Fibroblast of lung (primary cell): Measurements from ENCODE around the gene CD164L2. TPM values are rescaled to one million over a fixed set of nuclear protein-coding genes. Genes with fewer than 3 reads are reported as not detected.
A peak's percentile ranks its signal among the peaks of the same experiment; 100 is the strongest.
"Not testable (repeated sequence)": the region's sequence is repeated elsewhere in the genome, so short reads cannot be mapped to it uniquely, and the experiment has no call there.

Experiments
- DNase-seq, 2 donors: peaks; one replicate each; pipeline versions ENCODE4 v3.0.0 to v3.0.0-alpha.2; 2010; ENCODE audit warnings: low read depth in 2 of 2
- H2AFZ ChIP-seq: 2 replicates; pipeline ENCODE4 v1.5.1; 2012; ENCODE audit warnings: low read length, control low read depth, inconsistent platforms
- H3K27ac ChIP-seq: 2 replicates; pipeline ENCODE4 v1.5.1; 2011; ENCODE audit warnings: low read length, control low read depth; ENCODE audit not compliant: insufficient read depth
- H3K27me3 ChIP-seq: 2 replicates; pipeline ENCODE4 v1.5.1; 2011; ENCODE audit warnings: mild to moderate bottlenecking, low read length; ENCODE audit not compliant: control insufficient read depth, insufficient read depth
- H3K36me3 ChIP-seq: 2 replicates; pipeline ENCODE4 v1.5.1; 2011; ENCODE audit warnings: low read length; ENCODE audit not compliant: control insufficient read depth, insufficient read depth
- H3K4me1 ChIP-seq: 2 replicates; pipeline ENCODE4 v1.5.1; 2011; ENCODE audit warnings: low read length; ENCODE audit not compliant: control insufficient read depth, insufficient read depth; ENCODE audit errors: extremely low read depth
- H3K4me2 ChIP-seq: 2 replicates; pipeline ENCODE4 v1.5.1; 2011; ENCODE audit warnings: low read length, control low read depth; ENCODE audit not compliant: insufficient read depth; ENCODE audit errors: extremely low read depth
- H3K4me3 ChIP-seq, 4 experiments: fragments of 200-600 bp in 1 of 4; sonication (generic) in 1 of 4; replicated peaks in 1 of 4; 2 replicates each; pipeline ENCODE4 v1.5.1; 2011 to 2016; ENCODE audit warnings: low read length in 4 of 4, low read depth in 3 of 4, mild to moderate bottlenecking in 3 of 4, control low read depth in 2 of 4, inconsistent platforms in 1 of 4, mixed read lengths in 1 of 4; ENCODE audit not compliant: insufficient read depth in 1 of 4; ENCODE audit errors: control extremely low read depth in 1 of 4
- H3K79me2 ChIP-seq: 2 replicates; pipeline ENCODE4 v1.5.1; 2012; ENCODE audit warnings: mild to moderate bottlenecking, low read length, inconsistent platforms; ENCODE audit not compliant: control insufficient read depth, insufficient read depth
- H3K9ac ChIP-seq: 2 replicates; pipeline ENCODE4 v1.5.1; 2011; ENCODE audit warnings: mild to moderate bottlenecking, low read length, control low read depth; ENCODE audit not compliant: insufficient read depth
- H3K9me3 ChIP-seq: 2 replicates; pipeline ENCODE4 v1.5.1; 2012; ENCODE audit warnings: low read depth, low read length; ENCODE audit not compliant: control insufficient read depth, insufficient read depth
- H4K20me1 ChIP-seq: 2 replicates; pipeline ENCODE4 v1.5.1; 2011; ENCODE audit warnings: low read length; ENCODE audit not compliant: control insufficient read depth, insufficient read depth; ENCODE audit errors: extremely low read depth
- CTCF ChIP-seq, 2 donors: IDR thresholded peaks in 1 of 2; conservative IDR thresholded peaks in 1 of 2; 1 replicate in 1 of 2; 2 replicates in 1 of 2; pipeline ENCODE4 v1.5.1; 2011 to 2012; ENCODE audit warnings: low read length in 2 of 2, control low read depth in 1 of 2, inconsistent platforms in 1 of 2, low read depth in 1 of 2, mild to moderate bottlenecking in 1 of 2
- EZH2 ChIP-seq: IDR thresholded peaks from 2 replicates; pipeline ENCODE4 v1.5.1; 2012; ENCODE audit warnings: low read length, control low read depth, mild to moderate bottlenecking; ENCODE audit errors: missing control alignments
- polyA plus RNA-seq, 2 donors: library from polyadenylated mRNA; depleted of rRNA in 1 of 2; stranded (reverse) in 1 of 2; unstranded in 1 of 2; fragments of >200 nt; gene quantifications; 2 replicates each; pipeline ENCODE4 v1.2.1, GENCODE V29; 2011 to 2012; ENCODE audit warnings: missing spikeins in 1 of 2
- total RNA-seq: library from RNA; depleted of rRNA; stranded (reverse); fragments of >200 nt; gene quantifications from 2 replicates; pipeline ENCODE4 v1.2.1, GENCODE V29; 2014

Gene CD164L2
- total and polyA plus RNA-seq, 2 donors (not counting 1 experiment from before 2014, with no cell fraction given), result not detected

GRCh38 chr1:27410709-27411108, 27.6 kb upstream of the CD164L2 start:
- peaks cover 19% of the 10 kb centered on the region for H3K36me3 ChIP-seq
- no peak overlapping the region for H3K9ac ChIP-seq
- TF ChIP-seq EZH2, result no peak
- no peak for TF ChIP-seq CTCF (conservative IDR thresholded peaks at IDR 0.05 in 1 of 2, IDR thresholded peaks at IDR 0.05 in 1 of 2; ENCODE audit: low read depth in 1 of 2, low read length in 2 of 2)
- H3K9me3 ChIP-seq, result no peaks in the 10 kb centered on the region
- DNase-seq, result no peak
- peaks cover 2% of the 10 kb centered on the region for H3K4me1 ChIP-seq
- H4K20me1 ChIP-seq, result no peaks in the 10 kb centered on the region
- H3K27me3 ChIP-seq, result no peaks in the 10 kb centered on the region
- H3K4me2 ChIP-seq, result no peak overlapping the region
- no peak overlapping the region for H3K27ac ChIP-seq
- H3K4me3 ChIP-seq, result no peak overlapping the region
- H3K79me2 ChIP-seq, result no peaks in the 10 kb centered on the region
- H2AFZ ChIP-seq, result no peak overlapping the region

GRCh38 chr1:27409669-27410068, 26.5 kb upstream of the CD164L2 start:
- H3K9ac ChIP-seq, result no peak overlapping the region
- no peaks in the 10 kb centered on the region for H3K79me2 ChIP-seq
- H3K36me3 ChIP-seq, result peaks cover 19% of the 10 kb centered on the region
- H4K20me1 ChIP-seq, result no peaks in the 10 kb centered on the region
- H3K4me2 ChIP-seq, result no peak overlapping the region
- no peaks in the 10 kb centered on the region for H3K27me3 ChIP-seq
- H2AFZ ChIP-seq, result no peak overlapping the region
- H3K9me3 ChIP-seq, result no peaks in the 10 kb centered on the region
- DNase-seq, result no peak
- TF ChIP-seq EZH2, result no peak
- no peak for TF ChIP-seq CTCF (conservative IDR thresholded peaks at IDR 0.05 in 1 of 2, IDR thresholded peaks at IDR 0.05 in 1 of 2; ENCODE audit: low read depth in 1 of 2, low read length in 2 of 2)
- H3K27ac ChIP-seq, result no peak overlapping the region
- no peak overlapping the region for H3K4me3 ChIP-seq
- H3K4me1 ChIP-seq, result peaks cover 13% of the 10 kb centered on the region

GRCh38 chr1:27408151-27408550, 25.0 kb upstream of the CD164L2 start:
- peak in 1 of 2 donors; percentile 78 for DNase-seq
- Histone ChIP-seq H3K36me3 (peaks cover 12% of the 10 kb centered on the region), H2AFZ (no peak overlapping the region), H3K79me2 (no peaks in the 10 kb centered on the region), H3K9me3 (no peaks in the 10 kb centered on the region), H3K9ac (no peak overlapping the region), H3K4me3 (no peak overlapping the region), H3K27me3 (no peaks in the 10 kb centered on the region), H3K4me1 (peaks cover 21% of the 10 kb centered on the region), H3K27ac (no peak overlapping the region), H3K4me2 (no peak overlapping the region), H4K20me1 (no peaks in the 10 kb centered on the region)
- TF ChIP-seq CTCF (conservative IDR thresholded peaks at IDR 0.05 in 1 of 2, IDR thresholded peaks at IDR 0.05 in 1 of 2; ENCODE audit: low read depth in 1 of 2, low read length in 2 of 2) (no peak), EZH2 (no peak)

- DNase-seq, H3K9me3 ChIP-seq, H3K27ac ChIP-seq, H4K20me1 ChIP-seq, H3K4me2 ChIP-seq, H3K9ac ChIP-seq, H2AFZ ChIP-seq, H3K4me3 ChIP-seq, H3K27me3 ChIP-seq, H3K79me2 ChIP-seq: not testable (repeated sequence)
- Histone ChIP-seq H3K36me3 (peaks cover 12% of the 10 kb centered on the region), H3K4me1 (peaks cover 31% of the 10 kb centered on the region)
Observed at GRCh38 chr1:27406791-27407190, 23.7 kb upstream of the CD164L2 start.
